NCI-H1417 treated with DMSO at 0.1 percent for 48 hours (cell line): ENCODE data around the gene ETF1.

Experiments used
- DNase-seq: peaks from one replicate; lab custom pipeline; 2025; lab: John Stamatoyannopoulos, UW

ETF1 gene

DNA sequence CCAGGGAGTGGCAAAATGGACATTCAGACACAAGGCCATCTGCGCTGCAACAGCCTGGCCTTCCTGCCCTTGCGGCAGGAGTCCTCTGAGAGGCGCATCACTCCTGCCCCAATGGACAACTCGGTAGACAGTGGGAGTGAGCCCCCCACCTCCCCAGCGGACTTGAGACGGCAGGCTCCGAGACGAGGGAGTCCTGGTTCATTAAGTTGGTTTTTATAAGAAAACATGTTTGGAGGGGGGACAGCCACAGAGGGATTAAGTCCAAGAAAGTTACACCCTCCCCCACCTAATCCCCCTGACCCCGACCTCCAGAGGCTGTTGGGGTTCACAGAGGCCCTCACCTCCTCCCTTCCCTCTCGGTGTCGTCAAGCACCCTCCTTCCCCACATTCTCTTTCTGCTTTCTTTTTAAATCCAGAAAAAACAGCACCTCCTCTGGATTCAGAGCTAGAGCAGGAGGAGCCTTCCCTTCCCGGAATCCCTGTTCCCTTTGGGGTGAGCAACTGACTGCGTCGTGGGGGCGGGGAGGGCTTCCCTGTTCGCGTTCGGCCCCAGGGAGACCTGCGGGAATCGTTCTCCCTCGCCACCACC, 79.5 kb downstream of the ETF1 start:
- DNase-seq: no peak

DNA sequence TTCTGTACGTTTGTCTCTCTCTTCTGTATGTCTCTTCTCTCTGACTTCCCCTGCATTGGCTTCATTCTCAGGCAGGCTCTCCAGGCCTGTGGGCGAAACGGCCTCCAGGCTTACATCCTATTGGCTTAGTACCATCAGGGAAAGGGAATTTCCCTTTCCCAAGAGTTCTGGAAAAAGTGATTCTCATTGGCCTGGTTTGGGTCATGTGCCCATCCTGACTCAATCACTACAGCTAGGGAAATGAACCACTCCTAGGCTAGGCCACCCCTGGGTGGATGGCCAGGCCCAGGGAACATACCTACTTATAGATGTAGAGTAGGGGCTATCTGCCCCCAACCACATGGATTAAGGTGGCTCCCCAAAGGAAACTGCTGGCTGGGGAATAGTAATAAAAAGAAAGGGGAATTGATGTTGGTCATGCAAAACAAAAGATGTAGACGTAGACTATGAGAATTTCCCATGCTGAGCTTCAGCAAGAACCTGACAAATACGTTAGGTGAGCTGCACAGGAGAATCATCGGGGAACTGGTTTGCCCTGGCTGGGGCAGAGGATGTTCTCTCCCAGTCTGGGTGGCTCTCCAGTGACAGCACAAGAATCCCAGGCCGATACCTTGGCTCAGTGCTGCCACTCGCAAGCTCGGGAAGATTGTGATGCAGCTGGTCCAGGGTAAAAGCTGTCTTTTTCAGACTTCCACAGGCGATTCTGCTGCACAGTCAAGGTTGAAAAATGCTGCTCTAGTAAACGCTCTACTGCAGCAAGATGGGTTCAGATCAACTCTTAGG, 81.5 kb downstream of the ETF1 start:
- no peak for DNase-seq

DNA sequence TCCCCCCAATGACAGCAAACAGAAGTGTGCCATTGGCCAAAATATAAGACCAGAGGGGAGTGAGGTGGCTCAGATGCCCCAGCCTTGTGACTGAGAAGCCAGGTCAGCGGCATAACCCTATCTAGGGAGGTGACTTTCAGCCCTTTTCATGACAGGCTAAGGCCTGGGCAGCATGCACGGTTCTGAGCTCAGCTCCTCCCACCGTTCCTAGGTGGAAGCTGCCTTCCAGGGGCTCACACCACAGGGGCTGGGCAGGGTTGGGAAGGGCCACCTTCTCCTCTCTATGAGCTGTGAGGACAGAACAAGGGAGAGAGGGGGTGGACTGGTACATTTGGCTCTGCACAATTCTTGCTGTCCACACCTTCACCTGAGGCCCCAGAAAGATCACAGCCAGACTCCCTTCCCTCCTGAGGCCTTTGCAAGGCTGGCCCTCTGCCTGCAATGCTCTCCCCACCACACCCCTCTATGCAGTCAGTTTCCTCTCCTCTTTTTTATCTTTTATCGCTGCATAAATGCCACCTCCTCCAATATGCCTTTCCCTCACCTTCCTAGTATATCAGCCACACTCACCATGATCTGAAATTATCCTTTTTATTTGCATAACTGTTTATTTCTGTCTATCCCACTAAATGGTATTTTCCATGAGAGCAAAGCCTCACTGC, 82.9 kb downstream of the ETF1 start:
- no peak for DNase-seq

DNA sequence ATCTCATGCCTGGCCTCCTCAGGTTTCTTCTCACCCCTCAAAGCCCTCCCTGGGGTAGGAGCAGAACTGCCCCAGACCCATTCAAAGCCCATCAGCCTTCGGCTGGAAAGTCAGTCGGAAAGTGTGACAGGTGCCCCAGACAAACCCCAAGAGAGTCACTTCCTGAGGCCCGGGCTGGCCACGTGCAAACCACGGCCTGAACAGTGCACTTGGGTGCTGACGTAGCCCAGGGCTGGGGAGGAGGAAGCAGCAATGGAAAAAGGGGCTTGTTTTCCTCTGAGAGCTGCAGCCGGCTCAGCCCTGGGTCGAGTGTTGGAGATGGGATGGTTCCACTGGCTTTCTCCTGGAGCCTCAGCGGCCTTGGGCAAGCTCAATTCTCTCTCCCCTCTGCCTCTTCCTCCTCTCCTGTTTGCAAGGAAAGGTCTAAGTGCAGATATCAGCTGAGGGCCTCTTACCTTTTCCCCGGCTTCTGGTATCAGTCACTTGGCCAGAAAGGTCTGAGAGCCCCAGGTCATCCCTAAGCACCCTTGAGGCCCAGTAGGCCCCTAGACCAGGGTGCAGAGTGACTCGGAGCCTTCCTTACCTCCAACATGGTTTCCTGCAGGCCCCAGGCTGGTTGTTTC, 83.6 kb downstream of the ETF1 start:
- no peak for DNase-seq

DNA sequence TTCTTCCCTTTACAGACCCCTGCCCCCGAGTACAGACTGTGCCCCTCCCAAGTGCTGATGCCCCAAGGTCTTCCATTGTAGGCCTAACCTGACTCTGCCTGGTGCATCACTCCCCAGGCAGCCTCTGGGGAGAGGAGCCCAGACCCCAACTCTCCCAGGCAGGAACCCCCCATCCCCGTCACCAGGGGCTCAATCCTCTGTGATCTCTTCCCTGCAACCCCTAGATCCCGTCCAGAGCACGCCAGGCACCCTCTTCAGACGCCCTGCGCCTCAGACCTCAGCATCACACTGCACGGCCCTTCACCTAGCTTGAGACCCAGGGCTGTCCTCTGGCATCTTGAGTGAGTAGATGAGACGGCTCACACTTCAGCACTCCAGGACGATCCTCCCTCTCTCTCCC, 84.2 kb downstream of the ETF1 start:
- DNase-seq: no peak

DNA sequence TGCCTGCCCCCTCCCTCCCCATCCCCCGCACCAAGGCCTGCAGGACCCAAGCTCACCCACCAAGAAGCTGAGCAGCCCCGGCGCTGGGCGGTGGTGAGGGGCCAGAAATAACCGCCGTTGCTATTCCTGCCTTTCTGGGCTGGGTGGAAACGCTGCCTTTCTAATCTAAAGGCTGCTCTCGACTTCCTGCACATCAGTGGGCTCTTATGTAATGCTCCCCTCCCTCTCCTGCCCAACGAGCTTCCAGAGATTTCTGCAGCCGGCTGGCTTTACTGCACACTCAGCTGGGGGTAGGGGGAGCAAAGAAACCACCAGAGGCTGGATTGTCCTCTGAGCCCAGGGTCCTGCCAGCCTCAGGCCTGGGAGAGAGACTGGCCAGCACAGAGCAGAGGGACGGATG, 84.7 kb downstream of the ETF1 start:
- DNase-seq: no peak

DNA sequence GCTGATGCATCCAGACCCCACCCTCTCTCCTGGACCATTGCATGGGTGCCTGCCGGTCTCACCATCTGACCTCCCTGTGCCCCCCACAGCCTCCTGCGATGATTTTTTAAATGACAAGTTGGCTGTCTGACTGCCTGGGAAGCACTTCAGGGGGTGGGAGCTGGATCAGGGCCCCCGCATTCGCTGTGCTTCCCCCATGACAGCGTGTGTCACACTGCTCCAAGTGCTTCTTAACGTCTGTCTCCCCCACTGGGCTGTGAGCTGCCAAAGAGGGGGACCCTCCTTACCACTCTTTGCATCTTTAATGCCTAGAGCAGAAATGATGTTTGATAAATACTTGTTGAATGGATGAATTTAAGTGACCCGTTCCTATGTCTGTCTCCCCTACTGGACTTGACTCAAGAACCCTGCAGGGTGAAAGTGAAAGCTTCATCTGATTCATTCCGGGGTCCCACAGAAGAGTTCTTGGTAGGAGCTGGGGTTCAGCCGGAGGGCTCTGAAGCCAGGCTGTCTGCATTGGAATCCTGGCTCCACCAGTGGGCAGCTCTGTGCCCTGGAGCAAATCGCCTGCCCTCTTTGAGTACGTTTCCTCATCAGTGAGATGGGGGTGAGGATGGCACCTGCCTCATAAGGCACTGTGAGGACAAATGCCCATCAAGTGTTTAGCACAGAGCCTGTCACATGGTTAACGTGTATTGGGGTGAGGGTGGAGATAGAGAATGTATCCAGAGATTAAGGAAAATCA, 85.3 kb downstream of the ETF1 start:
- DNase-seq: no peak
